Liver (tissue), 9 donors: ENCODE results near the gene STING1. TPM values are rescaled to one million over a fixed set of nuclear protein-coding genes. Genes with fewer than 3 reads are reported as not detected.

Source experiments
- DNase-seq: peaks from one replicate; pipeline ENCODE4 v3.0.0-alpha.2; 2017; ENCODE audit warnings: low spot score
- H3K27ac ChIP-seq, 2 donors: one replicate each; pipeline ENCODE4 v1.7.0; 2013; ENCODE audit warnings: inconsistent platforms in 2 of 2, low read length in 2 of 2, control low read depth in 1 of 2, low read depth in 1 of 2, mild to moderate bottlenecking in 1 of 2
- H3K27me3 ChIP-seq, 4 donors: one replicate each; pipeline versions ENCODE4 v1.6.1 to v1.7.0; 2013; ENCODE audit warnings: low read length in 3 of 4, inconsistent platforms in 1 of 4, mild to moderate bottlenecking in 1 of 4, moderate library complexity in 1 of 4; ENCODE audit not compliant: control insufficient read depth in 4 of 4, insufficient read depth in 4 of 4
- H3K36me3 ChIP-seq, 4 donors: one replicate each; pipeline versions ENCODE4 v1.6.1 to v1.7.0; 2013; ENCODE audit warnings: low read length in 3 of 4, mild to moderate bottlenecking in 3 of 4, low read depth in 1 of 4, moderate library complexity in 1 of 4; ENCODE audit not compliant: control insufficient read depth in 4 of 4, insufficient read depth in 3 of 4
- H3K4me1 ChIP-seq, 4 donors: one replicate each; pipeline versions ENCODE4 v1.6.1 to v1.7.0; 2013; ENCODE audit warnings: low read length in 3 of 4, mild to moderate bottlenecking in 3 of 4, moderate library complexity in 1 of 4; ENCODE audit not compliant: control insufficient read depth in 4 of 4, insufficient read depth in 4 of 4
- H3K4me3 ChIP-seq, 3 donors: one replicate each; pipeline versions ENCODE4 v1.6.1 to v1.7.0; 2013; ENCODE audit warnings: low read length in 3 of 3, control low read depth in 1 of 3, low read depth in 1 of 3, mild to moderate bottlenecking in 1 of 3
- H3K9ac ChIP-seq, 2 donors: one replicate each; pipeline ENCODE4 v1.7.0; 2013; ENCODE audit warnings: low read length in 2 of 2, mild to moderate bottlenecking in 2 of 2, moderate library complexity in 2 of 2, control low read depth in 1 of 2, low read depth in 1 of 2
- H3K9me3 ChIP-seq, 4 donors: one replicate each; pipeline versions ENCODE4 v1.6.1 to v1.7.0; 2013; ENCODE audit warnings: low read length in 3 of 4; ENCODE audit not compliant: control insufficient read depth in 4 of 4
- ATF3 ChIP-seq: IDR thresholded peaks from 2 replicates; pipeline ENCODE4 v1.6.1; 2016; ENCODE audit warnings: antibody characterized with exemption
- CTCF ChIP-seq: fragments of 150-350 bp; IDR thresholded peaks from 2 replicates; pipeline ENCODE4 v1.5.1; 2017; ENCODE audit warnings: improper control_type of control experiment, low read depth, low read length; ENCODE audit not compliant: missing input control
- FOXA1 ChIP-seq: IDR thresholded peaks from 2 replicates; pipeline ENCODE4 v1.6.1; 2016; ENCODE audit warnings: antibody characterized with exemption
- FOXA2 ChIP-seq: IDR thresholded peaks from 2 replicates; pipeline ENCODE4 v1.6.1; 2016; ENCODE audit warnings: antibody characterized with exemption
- GABPA ChIP-seq, 2 donors: IDR thresholded peaks in 1 of 2; conservative IDR thresholded peaks in 1 of 2; 2 replicates each; pipeline ENCODE4 v1.6.1; 2016; ENCODE audit warnings: antibody characterized with exemption in 2 of 2, mild to moderate bottlenecking in 1 of 2, moderate library complexity in 1 of 2
- HNF4A ChIP-seq, 2 donors: conservative IDR thresholded peaks; 2 replicates each; pipeline ENCODE4 v1.6.1; 2016; ENCODE audit warnings: antibody characterized with exemption in 2 of 2, mild to moderate bottlenecking in 2 of 2
- HNF4G ChIP-seq: IDR thresholded peaks from 2 replicates; pipeline ENCODE4 v1.6.1; 2016; ENCODE audit warnings: antibody characterized with exemption
- JUND ChIP-seq, 2 donors: IDR thresholded peaks; 2 replicates each; pipeline ENCODE4 v1.6.1; 2016; ENCODE audit warnings: antibody characterized with exemption in 2 of 2
- NR2F2 ChIP-seq: IDR thresholded peaks from 2 replicates; pipeline ENCODE4 v1.6.1; 2016; ENCODE audit warnings: antibody characterized with exemption
- RAD21 ChIP-seq, 2 donors: IDR thresholded peaks; 2 replicates each; pipeline ENCODE4 v1.6.1; 2016; ENCODE audit warnings: antibody characterized with exemption in 2 of 2, mild to moderate bottlenecking in 2 of 2
- REST ChIP-seq: IDR thresholded peaks from 2 replicates; pipeline ENCODE4 v1.6.1; 2016; ENCODE audit warnings: antibody characterized with exemption, mild to moderate bottlenecking
- RXRA ChIP-seq, 2 donors: IDR thresholded peaks; 2 replicates each; pipeline ENCODE4 v1.6.1; 2017 to 2018; ENCODE audit warnings: antibody characterized with exemption in 2 of 2, mild to moderate bottlenecking in 1 of 2
- SP1 ChIP-seq: IDR thresholded peaks from 2 replicates; pipeline ENCODE4 v1.6.1; 2018; ENCODE audit warnings: antibody characterized with exemption, mild to moderate bottlenecking
- TAF1 ChIP-seq: conservative IDR thresholded peaks from 2 replicates; pipeline ENCODE4 v1.6.1; 2016; ENCODE audit warnings: antibody characterized with exemption, mild to moderate bottlenecking
- WGBS: extraction: QIAGEN DNeasy Blood & Tissue Kit; methylation state at CpG from one replicate; pipeline ENCODE4 v1.1.7; 2013; 5-methylcytosine and 5-hydroxymethylcytosine counted together
- polyA plus RNA-seq, 2 donors: library from polyadenylated mRNA; stranded (reverse) in 1 of 2; unstranded in 1 of 2; fragments of 200-250 nt in 1 of 2; fragments of >200 nt in 1 of 2; fragmentation: Nextera tagmentation in 1 of 2; extraction: Ambion mirVana in 1 of 2; gene quantifications; one replicate each; pipeline versions ENCODE4 v1.2.1 to v1.2.3, GENCODE V29; 2013 to 2015
- total RNA-seq, 2 donors: library from RNA; depleted of rRNA; stranded (reverse); fragments of >200 nt; gene quantifications; one replicate each; pipeline ENCODE4 v1.2.3, GENCODE V29; 2014
- TF ChIP-seq, protein P1 (sequence below): IDR thresholded peaks from 2 replicates; pipeline ENCODE4 v1.6.1; 2016; ENCODE audit warnings: antibody characterized with exemption
- TF ChIP-seq, protein P2 (sequence below): IDR thresholded peaks from 2 replicates; pipeline ENCODE4 v1.6.1; 2016; ENCODE audit warnings: antibody characterized with exemption
- donor health status: healthy.
- donor health status: healthy.
- donor health status: healthy.
- donor health status: healthy.
- donor health status: healthy.

STING1 gene
- total and polyA plus RNA-seq, 4 donors: 6.3 to 13.6 (median 10.3) TPM

- Histone ChIP-seq H3K27ac (peak overlapping the region in 1 of 2 donors; percentile 4), H3K4me3 (no peak overlapping the region), H3K36me3 (no peaks in the 10 kb centered on the region), H3K27me3 (no peaks in the 10 kb centered on the region), H3K4me1 (peaks cover 0 to 5% (median 0%) of the 10 kb centered on the region in 4 donors), H3K9me3 (no peaks in the 10 kb centered on the region), H3K9ac (no peak overlapping the region)
- no peak for TF ChIP-seq ATF3
- TF ChIP-seq, protein P1, sequence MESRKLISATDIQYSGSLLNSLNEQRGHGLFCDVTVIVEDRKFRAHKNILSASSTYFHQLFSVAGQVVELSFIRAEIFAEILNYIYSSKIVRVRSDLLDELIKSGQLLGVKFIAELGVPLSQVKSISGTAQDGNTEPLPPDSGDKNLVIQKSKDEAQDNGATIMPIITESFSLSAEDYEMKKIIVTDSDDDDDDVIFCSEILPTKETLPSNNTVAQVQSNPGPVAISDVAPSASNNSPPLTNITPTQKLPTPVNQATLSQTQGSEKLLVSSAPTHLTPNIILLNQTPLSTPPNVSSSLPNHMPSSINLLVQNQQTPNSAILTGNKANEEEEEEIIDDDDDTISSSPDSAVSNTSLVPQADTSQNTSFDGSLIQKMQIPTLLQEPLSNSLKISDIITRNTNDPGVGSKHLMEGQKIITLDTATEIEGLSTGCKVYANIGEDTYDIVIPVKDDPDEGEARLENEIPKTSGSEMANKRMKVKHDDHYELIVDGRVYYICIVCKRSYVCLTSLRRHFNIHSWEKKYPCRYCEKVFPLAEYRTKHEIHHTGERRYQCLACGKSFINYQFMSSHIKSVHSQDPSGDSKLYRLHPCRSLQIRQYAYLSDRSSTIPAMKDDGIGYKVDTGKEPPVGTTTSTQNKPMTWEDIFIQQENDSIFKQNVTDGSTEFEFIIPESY: no peak
- TF ChIP-seq RAD21 (IDR thresholded peaks at IDR 0.05): no peak
- no peak for TF ChIP-seq HNF4G
- no peak for TF ChIP-seq JUND (IDR thresholded peaks at IDR 0.05)
- TF ChIP-seq, protein P2, sequence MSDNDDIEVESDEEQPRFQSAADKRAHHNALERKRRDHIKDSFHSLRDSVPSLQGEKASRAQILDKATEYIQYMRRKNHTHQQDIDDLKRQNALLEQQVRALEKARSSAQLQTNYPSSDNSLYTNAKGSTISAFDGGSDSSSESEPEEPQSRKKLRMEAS: no peak
- TF ChIP-seq TAF1: no peak
- no peak for TF ChIP-seq NR2F2
- TF ChIP-seq REST: no peak
- no peak for TF ChIP-seq RXRA (IDR thresholded peaks at IDR 0.05)
- no peak for TF ChIP-seq CTCF
- TF ChIP-seq FOXA1: no peak
- TF ChIP-seq GABPA (IDR thresholded peaks at IDR 0.05 in 1 of 2, conservative IDR thresholded peaks at IDR 0.05 in 1 of 2): no peak
- TF ChIP-seq FOXA2: no peak
- DNase-seq: no peak
- 86% methylated on average over 2 of the region's 2 CpGs for WGBS
Measured at GRCh38 chr5:139473565-139473964, 9.0 kb downstream of the STING1 start.

GRCh38 chr5:139473105-139473504 lies 9.5 kb downstream of the STING1 start:
- 78% methylated on average over 8 of the region's 8 CpGs for WGBS
- H3K27me3 ChIP-seq: no peaks in the 10 kb centered on the region
- no peak overlapping the region for H3K9ac ChIP-seq
- no peak overlapping the region for H3K4me3 ChIP-seq
- no peak for DNase-seq
- H3K36me3 ChIP-seq: no peaks in the 10 kb centered on the region
- H3K4me1 ChIP-seq: peaks cover 0 to 5% (median 0%) of the 10 kb centered on the region in 4 donors
- peak overlapping the region in 1 of 2 donors; percentile 4 for H3K27ac ChIP-seq
- H3K9me3 ChIP-seq: no peaks in the 10 kb centered on the region
- TF ChIP-seq HNF4A (conservative IDR thresholded peaks at IDR 0.05) (no peak), RAD21 (IDR thresholded peaks at IDR 0.05) (no peak), NR2F2 (no peak), SP1 (no peak), CTCF (no peak), GABPA (IDR thresholded peaks at IDR 0.05 in 1 of 2, conservative IDR thresholded peaks at IDR 0.05 in 1 of 2) (no peak), TAF1 (no peak), FOXA2 (no peak), JUND (IDR thresholded peaks at IDR 0.05) (no peak), FOXA1 (no peak), ATF3 (no peak)
- TF ChIP-seq, protein P2: no peak
- TF ChIP-seq, protein P1: no peak
